ENCODE data around the gene PTK6. TPM values are rescaled to one million over a fixed set of nuclear protein-coding genes. Genes with fewer than 3 reads are reported as not detected.

The PTK6 gene
- total and polyA plus RNA-seq, 2 donors (not counting 1 experiment from before 2014, with no cell fraction given) = 0.17 TPM; not detected in 1

DNA sequence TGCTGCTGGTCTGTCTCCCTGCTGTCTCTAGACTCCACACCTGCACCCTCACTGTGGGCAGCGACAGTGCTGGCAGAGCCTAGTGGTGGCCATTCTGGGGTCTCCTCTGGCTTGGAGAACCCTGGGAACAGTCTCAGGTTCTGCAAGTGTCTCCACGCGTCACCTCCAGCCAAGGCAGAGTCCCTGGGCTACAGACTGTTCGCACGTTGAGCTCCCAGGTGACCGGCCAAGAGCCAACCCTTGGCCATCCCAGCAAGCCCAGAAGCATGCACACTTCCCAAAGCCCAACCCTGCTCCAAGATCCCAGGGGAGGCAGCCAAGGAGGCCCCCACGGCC, 43.1 kb downstream of the PTK6 start:
- no peak for DNase-seq (ENCODE audit: low read depth in 2 of 2)
- no peak overlapping the region for H3K9ac ChIP-seq (ENCODE audit: insufficient read depth, low read length)
- H3K27me3 ChIP-seq (ENCODE audit: control insufficient read depth, insufficient read depth, low read length) = no peaks in the 10 kb centered on the region
- no peaks in the 10 kb centered on the region for H3K36me3 ChIP-seq (ENCODE audit: control insufficient read depth, insufficient read depth, low read length)
- TF ChIP-seq EZH2 (IDR thresholded peaks at IDR 0.05; ENCODE audit: low read length, missing control alignments) = no peak
- TF ChIP-seq, protein P1, sequence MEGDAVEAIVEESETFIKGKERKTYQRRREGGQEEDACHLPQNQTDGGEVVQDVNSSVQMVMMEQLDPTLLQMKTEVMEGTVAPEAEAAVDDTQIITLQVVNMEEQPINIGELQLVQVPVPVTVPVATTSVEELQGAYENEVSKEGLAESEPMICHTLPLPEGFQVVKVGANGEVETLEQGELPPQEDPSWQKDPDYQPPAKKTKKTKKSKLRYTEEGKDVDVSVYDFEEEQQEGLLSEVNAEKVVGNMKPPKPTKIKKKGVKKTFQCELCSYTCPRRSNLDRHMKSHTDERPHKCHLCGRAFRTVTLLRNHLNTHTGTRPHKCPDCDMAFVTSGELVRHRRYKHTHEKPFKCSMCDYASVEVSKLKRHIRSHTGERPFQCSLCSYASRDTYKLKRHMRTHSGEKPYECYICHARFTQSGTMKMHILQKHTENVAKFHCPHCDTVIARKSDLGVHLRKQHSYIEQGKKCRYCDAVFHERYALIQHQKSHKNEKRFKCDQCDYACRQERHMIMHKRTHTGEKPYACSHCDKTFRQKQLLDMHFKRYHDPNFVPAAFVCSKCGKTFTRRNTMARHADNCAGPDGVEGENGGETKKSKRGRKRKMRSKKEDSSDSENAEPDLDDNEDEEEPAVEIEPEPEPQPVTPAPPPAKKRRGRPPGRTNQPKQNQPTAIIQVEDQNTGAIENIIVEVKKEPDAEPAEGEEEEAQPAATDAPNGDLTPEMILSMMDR (conservative IDR thresholded peaks at IDR 0.05 in 1 of 2, IDR thresholded peaks at IDR 0.05 in 1 of 2; ENCODE audit: low read depth in 1 of 2, low read length in 2 of 2) = no peak
- no peaks in the 10 kb centered on the region for H3K9me3 ChIP-seq (ENCODE audit: control insufficient read depth, insufficient read depth, low read depth, low read length)
- no peak overlapping the region for H3K4me3 ChIP-seq (replicated peaks in 1 of 4; ENCODE audit: control extremely low read depth in 1 of 4, insufficient read depth in 1 of 4, low read depth in 3 of 4, low read length in 4 of 4)
- H3K4me1 ChIP-seq (ENCODE audit: control insufficient read depth, extremely low read depth, insufficient read depth, low read length) = no peaks in the 10 kb centered on the region
- no peak overlapping the region for H3K27ac ChIP-seq (ENCODE audit: insufficient read depth, low read length)
- no peak overlapping the region for H2AFZ ChIP-seq (ENCODE audit: low read length)
- H3K4me2 ChIP-seq (ENCODE audit: extremely low read depth, insufficient read depth, low read length) = no peak overlapping the region
- H3K79me2 ChIP-seq (ENCODE audit: control insufficient read depth, insufficient read depth, low read length) = no peaks in the 10 kb centered on the region
- no peaks in the 10 kb centered on the region for H4K20me1 ChIP-seq (ENCODE audit: control insufficient read depth, extremely low read depth, insufficient read depth, low read length)

DNA sequence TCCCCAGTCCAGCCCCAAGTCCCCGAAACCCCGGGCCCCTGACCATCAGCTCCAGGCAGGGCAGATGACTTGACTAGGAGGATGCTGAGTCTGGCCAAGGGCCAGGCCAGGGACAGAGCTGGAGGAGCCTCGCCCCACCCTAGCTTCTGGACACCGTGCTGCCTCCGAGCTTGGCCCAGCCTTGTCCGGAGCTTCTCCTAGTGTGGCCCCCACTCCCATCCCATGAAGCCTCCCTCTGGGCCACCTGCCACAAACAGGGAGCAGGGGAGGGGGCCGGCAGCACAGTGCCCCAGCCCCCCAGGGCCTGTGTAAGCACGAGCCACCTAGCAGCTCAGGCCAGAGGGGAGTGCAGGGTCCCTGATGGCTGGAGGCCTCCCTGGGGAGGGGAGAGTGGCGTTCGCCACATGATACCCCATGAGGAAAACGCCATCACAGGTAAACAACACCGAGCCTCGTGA, 43.6 kb downstream of the PTK6 start:
- no peak overlapping the region for H3K9ac ChIP-seq (ENCODE audit: insufficient read depth, low read length)
- H3K4me3 ChIP-seq (replicated peaks in 1 of 4; ENCODE audit: control extremely low read depth in 1 of 4, insufficient read depth in 1 of 4, low read depth in 3 of 4, low read length in 4 of 4) = no peak overlapping the region
- no peak overlapping the region for H2AFZ ChIP-seq (ENCODE audit: low read length)
- TF ChIP-seq, protein P1 (conservative IDR thresholded peaks at IDR 0.05 in 1 of 2, IDR thresholded peaks at IDR 0.05 in 1 of 2; ENCODE audit: low read depth in 1 of 2, low read length in 2 of 2) = no peak
- no peak for TF ChIP-seq EZH2 (IDR thresholded peaks at IDR 0.05; ENCODE audit: low read length, missing control alignments)
- H3K27ac ChIP-seq (ENCODE audit: insufficient read depth, low read length) = no peak overlapping the region
- no peaks in the 10 kb centered on the region for H3K4me1 ChIP-seq (ENCODE audit: control insufficient read depth, extremely low read depth, insufficient read depth, low read length)
- H3K36me3 ChIP-seq (ENCODE audit: control insufficient read depth, insufficient read depth, low read length) = no peaks in the 10 kb centered on the region
- peaks cover 3% of the 10 kb centered on the region for H3K27me3 ChIP-seq (ENCODE audit: control insufficient read depth, insufficient read depth, low read length)
- no peaks in the 10 kb centered on the region for H4K20me1 ChIP-seq (ENCODE audit: control insufficient read depth, extremely low read depth, insufficient read depth, low read length)
- DNase-seq (ENCODE audit: low read depth in 2 of 2) = no peak
- no peaks in the 10 kb centered on the region for H3K9me3 ChIP-seq (ENCODE audit: control insufficient read depth, insufficient read depth, low read depth, low read length)
- H3K4me2 ChIP-seq (ENCODE audit: extremely low read depth, insufficient read depth, low read length) = no peak overlapping the region
- no peaks in the 10 kb centered on the region for H3K79me2 ChIP-seq (ENCODE audit: control insufficient read depth, insufficient read depth, low read length)

DNA sequence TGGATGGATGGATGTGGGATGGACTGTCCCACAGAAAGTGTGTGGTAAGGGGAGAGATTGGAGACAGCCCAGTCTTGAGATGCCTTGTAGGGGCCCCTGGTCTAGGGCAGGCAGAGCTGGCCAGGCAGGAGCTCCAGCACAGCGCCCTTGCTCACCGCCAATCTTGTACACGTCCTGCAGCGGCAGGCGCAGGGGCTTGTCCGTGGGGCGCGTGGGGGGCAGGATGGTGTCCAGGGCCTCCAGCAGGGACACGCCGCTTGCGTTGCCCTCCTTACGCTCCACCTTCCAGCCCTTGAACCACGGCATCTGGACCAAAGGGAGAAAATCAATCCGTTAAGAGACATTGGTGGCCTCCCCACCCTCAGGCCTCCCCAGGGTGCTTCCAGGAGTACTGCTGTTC, 44.2 kb downstream of the PTK6 start:
- Histone ChIP-seq H3K4me2 (ENCODE audit: extremely low read depth, insufficient read depth, low read length) (no peak overlapping the region), H4K20me1 (ENCODE audit: control insufficient read depth, extremely low read depth, insufficient read depth, low read length) (no peaks in the 10 kb centered on the region), H3K9me3 (ENCODE audit: control insufficient read depth, insufficient read depth, low read depth, low read length) (no peaks in the 10 kb centered on the region), H3K4me1 (ENCODE audit: control insufficient read depth, extremely low read depth, insufficient read depth, low read length) (no peaks in the 10 kb centered on the region), H2AFZ (ENCODE audit: low read length) (no peak overlapping the region), H3K79me2 (ENCODE audit: control insufficient read depth, insufficient read depth, low read length) (no peaks in the 10 kb centered on the region), H3K4me3 (replicated peaks in 1 of 4; ENCODE audit: control extremely low read depth in 1 of 4, insufficient read depth in 1 of 4, low read depth in 3 of 4, low read length in 4 of 4) (no peak overlapping the region), H3K27me3 (ENCODE audit: control insufficient read depth, insufficient read depth, low read length) (peaks cover 5% of the 10 kb centered on the region), H3K9ac (ENCODE audit: insufficient read depth, low read length) (no peak overlapping the region), H3K27ac (ENCODE audit: insufficient read depth, low read length) (no peak overlapping the region), H3K36me3 (ENCODE audit: control insufficient read depth, insufficient read depth, low read length) (no peaks in the 10 kb centered on the region)
- no peak for DNase-seq (ENCODE audit: low read depth in 2 of 2)
- TF ChIP-seq, protein P1 (conservative IDR thresholded peaks at IDR 0.05 in 1 of 2, IDR thresholded peaks at IDR 0.05 in 1 of 2; ENCODE audit: low read depth in 1 of 2, low read length in 2 of 2) = no peak
- no peak for TF ChIP-seq EZH2 (IDR thresholded peaks at IDR 0.05; ENCODE audit: low read length, missing control alignments)

Measured in fibroblast of lung (primary cell).